HEK293T (cell line): Measurements from ENCODE around the gene CACNA1G.

Experiments
- ELF4 ChIP-seq: fragments of 450-650 bp; IDR thresholded peaks from 2 replicates; pipeline ENCODE4 v1.6.1; 2017; ENCODE audit warnings: antibody characterized with exemption
- TF ChIP-seq, protein P1 (sequence below): fragments of 450-650 bp; IDR thresholded peaks from 2 replicates; pipeline ENCODE4 v1.6.1; 2016

GRCh38 chr17:50661348-50661747 lies 100.8 kb downstream of the CACNA1G start:
- TF ChIP-seq ELF4 = no peak
- TF ChIP-seq, protein P1, sequence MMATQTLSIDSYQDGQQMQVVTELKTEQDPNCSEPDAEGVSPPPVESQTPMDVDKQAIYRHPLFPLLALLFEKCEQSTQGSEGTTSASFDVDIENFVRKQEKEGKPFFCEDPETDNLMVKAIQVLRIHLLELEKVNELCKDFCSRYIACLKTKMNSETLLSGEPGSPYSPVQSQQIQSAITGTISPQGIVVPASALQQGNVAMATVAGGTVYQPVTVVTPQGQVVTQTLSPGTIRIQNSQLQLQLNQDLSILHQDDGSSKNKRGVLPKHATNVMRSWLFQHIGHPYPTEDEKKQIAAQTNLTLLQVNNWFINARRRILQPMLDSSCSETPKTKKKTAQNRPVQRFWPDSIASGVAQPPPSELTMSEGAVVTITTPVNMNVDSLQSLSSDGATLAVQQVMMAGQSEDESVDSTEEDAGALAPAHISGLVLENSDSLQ = no peak
